Measurements from ENCODE around the gene SAP130. TPM values are rescaled to one million over a fixed set of nuclear protein-coding genes. Genes with fewer than 3 reads are reported as not detected.

Gene SAP130
- total and polyA plus RNA-seq, 7 donors: 5.8 to 11.2 (median 6.7) TPM

- H3K27ac ChIP-seq: no peak overlapping the region
- no peak for TF ChIP-seq CTCF (IDR thresholded peaks at IDR 0.05)
- intact Hi-C loops (cut with DNase I): no loop called here
- no peaks in the 10 kb centered on the region for H3K27me3 ChIP-seq
- 65 to 89% methylated on average over 5 of the region's 5 CpGs for WGBS, 2 donors
- no peaks in the 10 kb centered on the region for H3K9me3 ChIP-seq
- peaks cover 7 to 90% (median 32%) of the 10 kb centered on the region in 4 donors for H3K36me3 ChIP-seq
- no peaks in the 10 kb centered on the region for H3K4me1 ChIP-seq
- no peak for DNase-seq
- no peak overlapping the region for H3K4me3 ChIP-seq
Measured at GRCh38 chr2:127991742-127992141, 36.1 kb downstream of the SAP130 start.

GRCh38 chr2:127986548-127987079, 41.2 kb downstream of the SAP130 start:
- no peak for DNase-seq
- H3K27ac ChIP-seq: no peak overlapping the region
- H3K27me3 ChIP-seq: no peaks in the 10 kb centered on the region
- WGBS, 2 donors: 96% methylated on average over 7 of the region's 7 CpGs
- H3K4me3 ChIP-seq: no peak overlapping the region
- TF ChIP-seq POLR2A (IDR thresholded peaks at IDR 0.05): no peak
- no peak for TF ChIP-seq CTCF (IDR thresholded peaks at IDR 0.05)
- no peak for TF ChIP-seq EP300 (IDR thresholded peaks at IDR 0.05)
- no peak for TF ChIP-seq POLR2AphosphoS5 (IDR thresholded peaks at IDR 0.05)
- H3K9me3 ChIP-seq: no peaks in the 10 kb centered on the region
- peaks cover 24 to 88% (median 46%) of the 10 kb centered on the region in 4 donors for H3K36me3 ChIP-seq
- H3K4me1 ChIP-seq: no peaks in the 10 kb centered on the region
- intact Hi-C loops (cut with DNase I): no loop called here

- H3K4me1 ChIP-seq: no peaks in the 10 kb centered on the region
- no peak overlapping the region for H3K27ac ChIP-seq
- 96 to 98% methylated on average over 13 of the region's 13 CpGs for WGBS, 2 donors
- no peaks in the 10 kb centered on the region for H3K9me3 ChIP-seq
- no peak for DNase-seq
- intact Hi-C loops (cut with DNase I): no loop called here
- TF ChIP-seq CTCF (IDR thresholded peaks at IDR 0.05) (no peak), EP300 (IDR thresholded peaks at IDR 0.05) (no peak), POLR2AphosphoS5 (IDR thresholded peaks at IDR 0.05) (no peak), POLR2A (IDR thresholded peaks at IDR 0.05) (no peak)
- H3K4me3 ChIP-seq: no peak overlapping the region
- H3K27me3 ChIP-seq: no peaks in the 10 kb centered on the region
- H3K36me3 ChIP-seq: peaks cover 24 to 90% (median 46%) of the 10 kb centered on the region in 4 donors
Measured at GRCh38 chr2:127985735-127986134, 42.1 kb downstream of the SAP130 start.

GRCh38 chr2:127985026-127985734, 42.7 kb downstream of the SAP130 start:
- no peaks in the 10 kb centered on the region for H3K4me1 ChIP-seq
- H3K27ac ChIP-seq: no peak overlapping the region
- intact Hi-C loops (cut with DNase I): no loop called here
- no peak for TF ChIP-seq EP300 (IDR thresholded peaks at IDR 0.05)
- TF ChIP-seq CTCF (IDR thresholded peaks at IDR 0.05): no peak
- TF ChIP-seq POLR2AphosphoS5 (IDR thresholded peaks at IDR 0.05): no peak
- TF ChIP-seq POLR2A (IDR thresholded peaks at IDR 0.05): no peak
- H3K4me3 ChIP-seq: no peak overlapping the region
- peaks cover 24 to 91% (median 46%) of the 10 kb centered on the region in 4 donors for H3K36me3 ChIP-seq
- no peaks in the 10 kb centered on the region for H3K9me3 ChIP-seq
- no peak for DNase-seq
- H3K27me3 ChIP-seq: no peaks in the 10 kb centered on the region
- 91 to 95% methylated on average over 6 of the region's 6 CpGs for whole genome bisulfite sequencing, 2 donors
